GM18858 (cell line): ENCODE measurements around the gene ATXN1L.
"Not testable (repeated sequence)": the region's sequence is repeated elsewhere in the genome, so short reads cannot be mapped to it uniquely, and the experiment has no call there.

Experiments
- ATAC-seq: cut with Tn5 transposase; IDR thresholded peaks from one replicate; pipeline ENCODE4 v1.9.1; 2021; ENCODE audit not compliant: unreplicated experiment

ATXN1L gene

GRCh38 chr16:71845639-71846430 is at the start of gene ATXN1L:
Gene ATXN1L, plus strand, starts transcription at chr16:71845976. Its CDS starts 3,765 bp downstream, at chr16:71849741.
- peak; percentile 54 for ATAC-seq

GRCh38 chr16:71796501-71797097 is 49.2 kb upstream of the ATXN1L start:
- no peak for ATAC-seq

- no peak for ATAC-seq
Measured at GRCh38 chr16:71803305-71803690, 42.5 kb upstream of the ATXN1L start.

GRCh38 chr16:71807905-71808592 is 37.7 kb upstream of the ATXN1L start:
- ATAC-seq, result peak; percentile 18

GRCh38 chr16:71808593-71809459 is 37.0 kb upstream of the ATXN1L start, which contains the start of gene AP1G1:
Gene AP1G1, minus strand, starts transcription at chr16:71808834. Its CDS starts 19,355 bp downstream, at chr16:71789479.
- ATAC-seq, result peak; percentile 73

- ATAC-seq, result not testable (repeated sequence)
Measured at GRCh38 chr16:71810155-71810530, 35.6 kb upstream of the ATXN1L start.

GRCh38 chr16:71811261-71811803 is 34.4 kb upstream of the ATXN1L start:
- no peak for ATAC-seq

- ATAC-seq, result not testable (repeated sequence)
Measured at GRCh38 chr16:71817155-71817500, 28.6 kb upstream of the ATXN1L start.

- no peak for ATAC-seq
Measured at GRCh38 chr16:71826533-71827017, 19.2 kb upstream of the ATXN1L start.

GRCh38 chr16:71830359-71830758 is 15.4 kb upstream of the ATXN1L start:
- ATAC-seq, result no peak

- not testable (repeated sequence) for ATAC-seq
Measured at GRCh38 chr16:71831698-71832097, 14.1 kb upstream of the ATXN1L start.

- not testable (repeated sequence) for ATAC-seq
Measured at GRCh38 chr16:71832112-71832511, 13.7 kb upstream of the ATXN1L start.

GRCh38 chr16:71834291-71834690 is 11.5 kb upstream of the ATXN1L start:
- no peak for ATAC-seq

GRCh38 chr16:71837150-71837549 is 8.6 kb upstream of the ATXN1L start:
- no peak for ATAC-seq

GRCh38 chr16:71840052-71840451 is 5.7 kb upstream of the ATXN1L start:
- ATAC-seq, result no peak

GRCh38 chr16:71843572-71843971 is 2.2 kb upstream of the ATXN1L start:
- ATAC-seq, result no peak

- ATAC-seq, result no peak
Measured at GRCh38 chr16:71846431-71846830, 655 bp downstream of the ATXN1L start.

GRCh38 chr16:71847096-71847495 is 1.3 kb downstream of the ATXN1L start:
- ATAC-seq, result no peak

GRCh38 chr16:71848622-71849021 is 2.8 kb downstream of the ATXN1L start:
- ATAC-seq, result no peak

GRCh38 chr16:71851746-71852145 is 6.0 kb downstream of the ATXN1L start:
- no peak for ATAC-seq

GRCh38 chr16:71852158-71852557 is 6.4 kb downstream of the ATXN1L start:
- ATAC-seq, result no peak
